ENCODE results near the gene MYBPH. TPM values are rescaled to one million over a fixed set of nuclear protein-coding genes. Genes with fewer than 3 reads are reported as not detected.

MYBPH gene
- total RNA-seq, 1 donor from 2014 or later: not detected

DNA sequence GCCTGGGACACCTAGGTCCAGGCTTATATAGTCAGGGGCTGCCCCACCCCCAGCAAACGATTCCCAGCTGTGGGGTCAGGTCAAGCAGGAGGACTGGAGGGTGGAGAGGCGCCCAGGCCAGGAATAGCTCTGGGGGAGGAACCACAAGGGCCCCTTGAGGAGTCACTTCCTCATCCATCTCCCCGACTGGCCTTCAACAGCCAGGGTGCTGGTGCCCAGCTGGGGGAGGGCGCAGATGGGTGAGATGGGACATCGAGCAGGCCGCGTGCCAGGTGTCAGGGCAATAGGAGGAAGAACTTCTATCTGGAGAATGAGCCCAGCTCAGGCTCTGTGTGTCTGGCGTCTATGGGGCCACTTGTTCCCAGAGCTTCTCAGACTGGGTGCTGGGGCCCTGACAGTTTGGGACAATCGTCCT is 208 bp upstream of the MYBPH start:
- TF ChIP-seq, protein P1, sequence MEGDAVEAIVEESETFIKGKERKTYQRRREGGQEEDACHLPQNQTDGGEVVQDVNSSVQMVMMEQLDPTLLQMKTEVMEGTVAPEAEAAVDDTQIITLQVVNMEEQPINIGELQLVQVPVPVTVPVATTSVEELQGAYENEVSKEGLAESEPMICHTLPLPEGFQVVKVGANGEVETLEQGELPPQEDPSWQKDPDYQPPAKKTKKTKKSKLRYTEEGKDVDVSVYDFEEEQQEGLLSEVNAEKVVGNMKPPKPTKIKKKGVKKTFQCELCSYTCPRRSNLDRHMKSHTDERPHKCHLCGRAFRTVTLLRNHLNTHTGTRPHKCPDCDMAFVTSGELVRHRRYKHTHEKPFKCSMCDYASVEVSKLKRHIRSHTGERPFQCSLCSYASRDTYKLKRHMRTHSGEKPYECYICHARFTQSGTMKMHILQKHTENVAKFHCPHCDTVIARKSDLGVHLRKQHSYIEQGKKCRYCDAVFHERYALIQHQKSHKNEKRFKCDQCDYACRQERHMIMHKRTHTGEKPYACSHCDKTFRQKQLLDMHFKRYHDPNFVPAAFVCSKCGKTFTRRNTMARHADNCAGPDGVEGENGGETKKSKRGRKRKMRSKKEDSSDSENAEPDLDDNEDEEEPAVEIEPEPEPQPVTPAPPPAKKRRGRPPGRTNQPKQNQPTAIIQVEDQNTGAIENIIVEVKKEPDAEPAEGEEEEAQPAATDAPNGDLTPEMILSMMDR (conservative IDR thresholded peaks at IDR 0.05): no peak
- peaks cover 27% of the 10 kb centered on the region for H3K4me1 Mint-ChIP-seq
- no peak overlapping the region for H3K4me3 Mint-ChIP-seq
- no peaks in the 10 kb centered on the region for H3K27me3 Mint-ChIP-seq (ENCODE audit: low read depth)
- H3K27ac Mint-ChIP-seq (ENCODE audit: unreplicated experiment): no peak overlapping the region
- no peaks in the 10 kb centered on the region for H3K36me3 Mint-ChIP-seq (ENCODE audit: low read depth)
- no peak for DNase-seq (ENCODE audit: low read depth, low spot score)
- H3K9me3 Mint-ChIP-seq: no peaks in the 10 kb centered on the region

- H3K27me3 Mint-ChIP-seq (ENCODE audit: low read depth): no peaks in the 10 kb centered on the region
- no peak for DNase-seq (ENCODE audit: low read depth, low spot score)
- peaks cover 23% of the 10 kb centered on the region for H3K4me1 Mint-ChIP-seq
Measured at GRCh38 chr1:203174324-203174985, 1.2 kb downstream of the MYBPH start.

GRCh38 chr1:203173566-203173965 is 2.1 kb downstream of the MYBPH start:
- no peak overlapping the region for H3K4me3 Mint-ChIP-seq
- no peak for DNase-seq (ENCODE audit: low read depth, low spot score)
- no peaks in the 10 kb centered on the region for H3K36me3 Mint-ChIP-seq (ENCODE audit: low read depth)
- H3K4me1 Mint-ChIP-seq: peaks cover 18% of the 10 kb centered on the region
- H3K9me3 Mint-ChIP-seq: no peaks in the 10 kb centered on the region
- no peak overlapping the region for H3K27ac Mint-ChIP-seq (ENCODE audit: unreplicated experiment)
- H3K27me3 Mint-ChIP-seq (ENCODE audit: low read depth): no peaks in the 10 kb centered on the region
- TF ChIP-seq, protein P1 (conservative IDR thresholded peaks at IDR 0.05): no peak

More at GRCh38 chr1:203174324-203174985, 1.2 kb downstream of the MYBPH start:
- Mint-ChIP-seq H3K9me3 (no peaks in the 10 kb centered on the region), H3K27ac (ENCODE audit: unreplicated experiment) (no peak overlapping the region), H3K36me3 (ENCODE audit: low read depth) (no peaks in the 10 kb centered on the region), H3K4me3 (no peak overlapping the region)
- TF ChIP-seq, protein P1 (conservative IDR thresholded peaks at IDR 0.05): no peak

GRCh38 chr1:203173011-203173555 is 2.5 kb downstream of the MYBPH start:
- Mint-ChIP-seq H3K27me3 (ENCODE audit: low read depth) (no peaks in the 10 kb centered on the region), H3K9me3 (no peaks in the 10 kb centered on the region), H3K36me3 (ENCODE audit: low read depth) (no peaks in the 10 kb centered on the region), H3K4me3 (no peak overlapping the region), H3K27ac (ENCODE audit: unreplicated experiment) (no peak overlapping the region), H3K4me1 (peaks cover 13% of the 10 kb centered on the region)
- no peak for DNase-seq (ENCODE audit: low read depth, low spot score)
- TF ChIP-seq, protein P1 (conservative IDR thresholded peaks at IDR 0.05): no peak

DNA sequence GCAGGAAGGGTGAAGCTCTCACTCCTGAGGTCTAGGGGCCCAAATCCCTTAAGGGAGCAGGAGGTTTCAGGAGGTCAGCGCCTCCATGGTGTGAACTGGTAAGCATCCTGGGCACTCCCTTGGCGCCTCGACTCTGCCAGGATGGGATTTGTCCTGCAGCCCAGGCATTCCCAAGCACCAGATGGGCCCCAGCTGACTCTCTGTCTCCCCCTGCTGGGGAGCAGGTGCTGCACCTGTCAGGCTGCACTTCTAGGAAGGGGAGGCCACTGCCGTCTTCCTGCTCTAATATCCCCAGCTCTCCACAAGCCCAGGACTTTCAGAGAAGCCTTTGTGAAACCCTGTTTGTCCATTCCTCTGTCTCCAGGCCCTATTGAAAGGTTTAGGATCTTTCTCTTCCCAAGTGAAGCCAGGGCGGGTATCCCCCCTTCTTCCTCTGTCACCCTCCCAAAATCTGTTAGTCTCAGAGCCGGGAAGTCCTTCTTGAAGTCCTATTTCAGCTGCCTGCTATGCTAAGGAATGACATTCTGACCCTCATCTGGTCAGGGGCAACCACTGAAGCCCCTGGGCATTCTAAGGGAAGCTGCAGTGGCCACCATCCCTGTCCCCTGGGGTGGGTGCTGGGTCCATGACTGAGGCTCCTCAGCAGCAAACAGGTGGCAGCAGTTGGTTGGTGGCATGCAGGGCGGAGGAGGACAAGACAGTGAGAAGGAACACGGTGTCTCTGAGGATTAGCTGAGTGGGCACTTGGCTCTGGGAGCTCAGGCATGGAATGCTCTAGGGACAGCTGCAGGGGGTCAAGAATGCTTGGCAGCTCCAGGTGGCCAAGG is 3.2 kb downstream of the MYBPH start:
- peak; percentile 57 for DNase-seq (ENCODE audit: low read depth, low spot score)
- TF ChIP-seq, protein P1 (conservative IDR thresholded peaks at IDR 0.05): peak; percentile 77
- Mint-ChIP-seq H3K4me3 (no peak overlapping the region), H3K36me3 (ENCODE audit: low read depth) (no peaks in the 10 kb centered on the region), H3K9me3 (no peaks in the 10 kb centered on the region), H3K27ac (ENCODE audit: unreplicated experiment) (peak overlapping the region; percentile 78), H3K27me3 (ENCODE audit: low read depth) (no peaks in the 10 kb centered on the region), H3K4me1 (peaks cover 6% of the 10 kb centered on the region)

Data from neural crest cell (in vitro differentiated cells).